GM19397 (cell line): ENCODE data around the gene PTCH1.

Experiments
- ATAC-seq: cut with Tn5 transposase; IDR thresholded peaks from one replicate; pipeline ENCODE4 v1.9.1; 2021; ENCODE audit warnings: mild to moderate bottlenecking, moderate library complexity; ENCODE audit not compliant: unreplicated experiment

The PTCH1 gene

GRCh38 chr9:95499046-95499676 is 17.6 kb downstream of the PTCH1 start:
- ATAC-seq, result no peak

- no peak for ATAC-seq
These were observed 18.1 kb downstream of the PTCH1 start for GRCh38 chr9:95498641-95499040.

- no peak for ATAC-seq
These were observed 19.0 kb downstream of the PTCH1 start for GRCh38 chr9:95497772-95498171.

GRCh38 chr9:95496687-95497086 is 20.1 kb downstream of the PTCH1 start:
- ATAC-seq, result no peak

DNA sequence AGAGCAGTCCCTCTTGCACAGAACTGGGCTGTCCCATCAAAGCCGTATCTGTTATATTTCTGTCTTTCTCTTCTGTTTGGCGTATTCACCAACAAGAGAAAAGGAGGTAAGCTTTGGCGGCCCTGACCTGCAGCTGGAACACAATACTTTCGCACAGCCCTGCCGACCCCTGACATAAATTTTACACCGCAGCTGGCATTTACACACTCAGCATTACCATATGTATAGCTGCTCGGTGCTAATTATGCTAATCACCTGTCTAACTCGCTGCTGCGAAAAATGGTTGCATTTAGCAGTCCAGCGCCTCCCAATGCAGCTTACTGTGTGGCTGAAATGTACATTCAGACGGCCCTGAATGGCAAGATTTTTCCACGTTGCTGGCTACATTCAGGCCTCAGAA is 20.8 kb downstream of the PTCH1 start:
- ATAC-seq, result no peak

DNA sequence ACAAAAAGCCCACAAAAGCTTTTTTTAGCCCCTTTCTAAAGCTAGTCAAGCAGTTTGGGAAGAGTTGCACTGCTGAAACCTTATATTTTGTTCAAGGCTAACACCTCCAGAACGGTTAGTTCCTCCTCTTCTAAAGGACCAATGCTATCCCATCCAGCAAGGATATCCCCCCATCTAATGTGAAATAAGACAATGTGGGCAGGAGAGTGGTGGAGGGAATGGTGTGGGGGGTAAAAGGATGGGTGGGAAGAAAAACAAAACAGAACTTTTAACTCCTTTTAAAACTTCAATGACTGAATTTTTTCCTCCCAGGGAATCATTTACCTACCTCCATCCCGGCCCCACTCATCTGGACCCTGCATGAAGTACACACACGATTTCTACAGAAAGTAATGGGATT is 21.2 kb downstream of the PTCH1 start:
- no peak for ATAC-seq

DNA sequence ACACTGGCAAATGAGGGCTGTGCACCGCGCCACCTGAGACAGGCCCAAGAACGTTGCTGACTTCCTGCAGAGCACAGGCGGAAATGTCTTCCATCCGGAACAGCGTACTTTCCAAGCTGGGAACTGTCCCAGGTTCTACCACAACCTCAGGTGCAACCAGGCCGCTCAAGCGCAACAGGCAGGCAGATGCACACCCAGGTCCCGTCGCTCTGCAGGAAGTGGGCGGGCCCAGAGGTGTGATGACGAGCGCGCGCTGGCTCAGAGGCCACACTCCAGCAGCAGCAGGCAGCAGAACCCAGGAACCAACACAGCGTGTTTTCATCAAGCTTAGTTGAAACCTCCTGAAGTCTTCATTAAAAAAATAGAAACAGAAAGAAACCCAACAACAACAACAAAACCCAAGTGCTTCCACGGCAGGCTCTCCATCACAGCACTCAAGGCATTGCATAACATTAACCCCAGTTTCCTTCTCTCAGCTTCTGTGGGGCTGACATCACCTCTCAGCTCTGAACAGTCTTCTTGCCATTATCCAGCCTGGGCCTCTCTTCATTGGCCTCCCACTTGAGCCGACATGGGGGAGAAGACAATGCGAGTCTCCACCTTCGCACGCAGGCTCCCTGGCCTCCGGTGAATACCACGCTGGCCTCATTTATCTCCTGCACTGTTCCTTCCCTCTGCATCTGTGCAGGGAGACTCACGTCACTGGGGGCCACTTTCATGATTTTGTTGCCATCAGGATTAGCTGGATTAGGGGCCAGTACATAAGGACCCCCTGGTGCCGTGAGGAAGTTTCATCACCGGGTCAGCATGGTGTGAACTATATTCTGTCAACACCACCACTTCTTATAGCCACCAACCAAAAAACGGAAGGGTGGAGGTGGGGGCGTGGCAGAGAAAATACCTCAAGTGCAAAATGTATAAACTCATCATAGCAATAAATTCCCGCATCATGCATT is 22.1 kb downstream of the PTCH1 start:
- peak; percentile 75 for ATAC-seq

- no peak for ATAC-seq
These were observed 22.8 kb downstream of the PTCH1 start for GRCh38 chr9:95494022-95494415.

GRCh38 chr9:95493402-95493801 is 23.4 kb downstream of the PTCH1 start:
- no peak for ATAC-seq

DNA sequence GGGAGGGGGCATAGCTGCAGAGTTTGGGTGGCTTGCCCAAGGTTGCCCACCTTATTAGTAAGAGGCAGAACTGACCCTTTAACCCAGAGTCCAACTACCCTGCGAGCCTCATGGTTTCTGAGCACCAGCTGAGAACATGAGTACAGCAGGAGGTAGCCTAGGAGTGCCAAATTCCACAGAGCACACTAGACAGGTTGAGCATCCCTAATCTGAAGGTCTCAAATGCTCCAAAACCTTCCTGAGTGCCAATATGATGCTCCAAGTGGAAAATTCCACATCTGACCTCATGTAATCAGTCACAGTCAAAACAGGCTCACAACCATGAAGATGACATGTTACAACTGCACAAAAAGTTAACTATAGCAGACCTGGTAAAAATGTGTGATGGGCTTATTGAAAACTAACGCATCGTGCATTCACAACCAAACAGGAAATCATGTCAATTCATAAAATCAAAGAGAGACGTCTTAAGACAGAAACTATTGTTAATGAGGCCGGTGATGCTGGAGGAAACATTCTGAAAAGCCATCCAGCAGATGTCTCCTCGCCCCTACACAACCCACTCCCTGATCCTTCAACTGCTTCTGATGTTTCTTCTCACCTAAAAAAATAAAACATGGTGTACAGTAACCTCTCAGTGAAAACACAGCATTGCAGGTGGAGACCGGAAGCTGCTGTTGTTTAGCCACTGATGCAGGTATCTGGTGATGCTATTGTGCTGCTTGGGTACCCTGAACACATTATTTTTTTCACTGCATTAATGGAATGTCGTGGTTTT is 25.0 kb downstream of the PTCH1 start:
- no peak for ATAC-seq

DNA sequence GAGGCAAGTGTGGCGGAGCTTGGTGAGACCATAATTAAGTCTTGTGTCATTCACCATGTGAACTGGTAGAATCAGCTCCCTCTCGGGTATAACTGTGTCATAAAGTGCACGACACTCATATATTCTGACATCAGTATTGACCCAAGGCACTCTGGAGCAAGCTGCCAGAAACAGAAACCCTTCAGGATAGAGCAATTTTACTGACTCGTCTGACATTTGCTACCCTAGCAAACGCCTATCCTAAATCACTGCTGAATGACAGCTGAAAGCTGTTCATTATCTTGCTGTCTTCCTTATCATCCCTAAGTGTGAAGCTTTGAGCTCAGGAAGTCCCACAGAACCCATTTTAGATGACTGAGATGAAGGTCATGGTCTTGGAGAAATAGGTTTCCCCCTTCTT is 27.8 kb downstream of the PTCH1 start:
- ATAC-seq, result no peak

DNA sequence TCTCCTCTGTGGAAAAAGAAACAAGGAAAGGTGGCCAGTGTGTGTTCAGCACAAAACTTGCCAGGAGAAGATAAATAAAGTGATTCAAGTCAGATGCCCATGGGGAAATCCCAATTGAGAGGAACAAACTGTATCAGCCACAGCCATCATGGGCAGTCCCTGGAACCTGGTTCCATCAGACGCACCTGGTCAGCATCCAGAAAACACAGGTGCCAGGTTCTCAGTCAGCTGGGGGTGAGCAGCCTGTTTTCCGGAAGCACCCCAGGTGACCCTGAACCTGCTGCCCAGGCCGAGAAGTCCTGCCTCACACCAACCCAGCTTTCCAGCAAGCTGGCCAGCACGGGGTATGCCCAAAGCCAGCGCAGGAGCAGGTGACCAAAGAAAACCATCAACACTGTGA is 30.5 kb downstream of the PTCH1 start:
- ATAC-seq, result no peak

GRCh38 chr9:95484225-95484624 is 32.5 kb downstream of the PTCH1 start:
- no peak for ATAC-seq

GRCh38 chr9:95483431-95483830 is 33.3 kb downstream of the PTCH1 start:
- no peak for ATAC-seq

- no peak for ATAC-seq
These were observed 34.1 kb downstream of the PTCH1 start for GRCh38 chr9:95482621-95483020.

DNA sequence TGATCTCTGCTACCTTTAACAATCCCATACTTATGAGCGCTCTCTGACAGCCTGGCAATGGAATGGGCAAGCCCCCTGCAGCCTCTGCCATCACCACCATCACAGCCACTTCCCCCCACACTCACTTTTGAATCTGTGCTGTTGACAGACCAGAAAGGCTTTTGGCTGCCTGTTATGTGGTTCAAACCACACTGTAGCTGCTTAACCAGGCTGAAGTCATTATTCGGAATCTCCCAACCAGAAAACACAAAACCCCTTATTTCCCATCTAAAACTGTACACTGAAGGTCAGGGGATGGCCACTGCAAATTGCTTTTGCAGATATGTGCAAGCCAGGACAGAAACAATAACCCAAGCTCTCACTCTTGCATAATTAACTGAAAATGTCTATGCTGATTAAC is 35.8 kb downstream of the PTCH1 start:
- ATAC-seq, result no peak

GRCh38 chr9:95480346-95480745 is 36.4 kb downstream of the PTCH1 start:
- ATAC-seq, result no peak

DNA sequence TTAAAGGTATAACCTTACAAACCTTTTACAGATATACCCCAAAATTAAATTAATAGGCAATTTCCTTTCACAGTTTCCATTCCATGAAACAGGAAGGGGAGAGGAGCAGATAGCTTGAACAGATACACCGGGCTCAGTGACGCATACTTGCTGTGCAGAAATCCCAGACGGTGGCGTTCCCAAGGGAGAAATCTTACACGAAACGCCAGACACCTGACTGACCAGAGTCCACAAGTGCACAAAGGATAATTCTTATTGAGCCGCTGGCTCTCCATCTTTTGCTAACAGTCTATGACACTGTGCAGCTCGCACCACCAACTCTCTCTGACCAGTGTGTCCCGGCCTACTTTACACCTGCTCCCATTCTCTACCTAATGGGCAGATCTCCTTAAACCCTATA is 37.4 kb downstream of the PTCH1 start:
- no peak for ATAC-seq

DNA sequence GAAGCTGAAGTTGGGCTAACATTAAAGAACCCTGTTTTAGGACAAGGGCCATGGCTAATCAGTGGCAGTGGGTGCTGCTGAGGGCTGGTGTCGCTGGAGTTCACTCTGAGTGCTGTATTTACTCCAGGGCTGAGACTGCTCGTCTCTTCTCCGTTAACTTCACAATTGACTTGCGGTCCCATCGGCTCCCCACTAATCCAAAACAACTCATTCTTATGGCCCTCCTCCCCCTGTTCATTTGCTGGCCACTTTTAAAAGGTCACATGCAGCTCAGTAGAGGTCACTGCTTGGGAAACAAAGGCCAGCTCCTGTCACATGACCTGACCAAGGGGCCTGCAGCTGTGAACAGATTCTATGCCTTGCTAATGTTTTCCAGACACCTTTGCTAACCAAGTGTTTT is 38.4 kb downstream of the PTCH1 start:
- no peak for ATAC-seq

DNA sequence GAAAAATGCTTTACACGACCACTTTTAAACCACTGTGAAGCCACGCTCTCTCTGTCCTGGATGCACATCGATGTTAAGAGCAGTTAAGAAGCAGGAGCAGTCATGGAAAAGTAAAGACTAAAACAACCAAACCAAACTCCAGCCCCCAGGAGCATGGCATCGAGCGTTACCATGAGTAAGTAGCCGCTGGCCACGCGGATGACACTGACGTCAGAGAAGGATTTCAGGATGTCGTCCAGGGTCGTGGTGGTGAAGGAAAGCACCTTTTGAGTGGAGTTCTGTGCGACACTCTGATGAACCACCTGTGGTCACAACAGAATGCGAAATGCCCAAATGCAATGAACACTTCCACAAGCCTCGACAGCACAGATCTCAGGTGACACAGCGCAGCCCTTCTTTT is 38.9 kb downstream of the PTCH1 start:
- no peak for ATAC-seq

- ATAC-seq, result no peak
These were observed 39.3 kb downstream of the PTCH1 start for GRCh38 chr9:95477441-95477840.

GRCh38 chr9:95468791-95469190 is 48.0 kb downstream of the PTCH1 start:
- ATAC-seq, result no peak
